Measurements from ENCODE around the gene ITSN2.

- TF ChIP-seq, protein P1, sequence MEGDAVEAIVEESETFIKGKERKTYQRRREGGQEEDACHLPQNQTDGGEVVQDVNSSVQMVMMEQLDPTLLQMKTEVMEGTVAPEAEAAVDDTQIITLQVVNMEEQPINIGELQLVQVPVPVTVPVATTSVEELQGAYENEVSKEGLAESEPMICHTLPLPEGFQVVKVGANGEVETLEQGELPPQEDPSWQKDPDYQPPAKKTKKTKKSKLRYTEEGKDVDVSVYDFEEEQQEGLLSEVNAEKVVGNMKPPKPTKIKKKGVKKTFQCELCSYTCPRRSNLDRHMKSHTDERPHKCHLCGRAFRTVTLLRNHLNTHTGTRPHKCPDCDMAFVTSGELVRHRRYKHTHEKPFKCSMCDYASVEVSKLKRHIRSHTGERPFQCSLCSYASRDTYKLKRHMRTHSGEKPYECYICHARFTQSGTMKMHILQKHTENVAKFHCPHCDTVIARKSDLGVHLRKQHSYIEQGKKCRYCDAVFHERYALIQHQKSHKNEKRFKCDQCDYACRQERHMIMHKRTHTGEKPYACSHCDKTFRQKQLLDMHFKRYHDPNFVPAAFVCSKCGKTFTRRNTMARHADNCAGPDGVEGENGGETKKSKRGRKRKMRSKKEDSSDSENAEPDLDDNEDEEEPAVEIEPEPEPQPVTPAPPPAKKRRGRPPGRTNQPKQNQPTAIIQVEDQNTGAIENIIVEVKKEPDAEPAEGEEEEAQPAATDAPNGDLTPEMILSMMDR (IDR thresholded peaks at IDR 0.05) = no peak
- no peak for TF ChIP-seq POLR2A (IDR thresholded peaks at IDR 0.05)
- no peak for TF ChIP-seq POLR2AphosphoS5 (IDR thresholded peaks at IDR 0.05)
Observed at GRCh38 chr2:24313744-24314632, 46.3 kb downstream of the ITSN2 start.
